Measurements from ENCODE around the gene PBX1. TPM values are rescaled to one million over a fixed set of nuclear protein-coding genes. Genes with fewer than 3 reads are reported as not detected.

PBX1 gene
- total and polyA plus RNA-seq, 2 experiments from 2014 or later = 40.0 to 104 TPM

DNA sequence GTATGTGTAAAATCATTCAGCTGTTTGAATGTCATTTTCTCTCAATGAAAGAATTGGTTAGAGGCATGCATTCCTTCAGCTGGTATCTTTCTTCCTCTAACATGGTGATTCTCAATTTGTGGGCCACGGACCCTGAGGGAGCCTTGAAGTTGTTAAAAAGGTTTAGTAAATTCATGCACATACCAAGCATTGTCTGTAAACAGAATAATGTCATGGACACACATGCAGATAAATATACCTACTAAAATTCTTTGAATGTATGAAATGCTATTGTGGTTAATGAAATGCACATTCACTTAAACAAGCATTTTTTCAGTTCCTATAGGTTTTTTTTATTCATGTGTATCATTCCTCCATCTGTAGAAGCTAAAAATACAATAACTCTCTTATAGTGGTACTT, 65.4 kb downstream of the PBX1 start:
- no peak for DNase-seq (ENCODE audit: low spot score)
- Histone ChIP-seq H3F3A (replicated peaks; ENCODE audit: low read depth) (no peaks in the 10 kb centered on the region), H3K4me1 (ENCODE audit: insufficient read depth) (peaks cover 20% of the 10 kb centered on the region; the same call in 1 of the 2 replicates), H3K27me3 (ENCODE audit: insufficient read depth) (no peaks in the 10 kb centered on the region), H2AFZ (no peak overlapping the region), H4K20me1 (replicated peaks; ENCODE audit: insufficient read depth) (peaks cover 41% of the 10 kb centered on the region; the same call in 1 of the 2 replicates), H3K4me2 (no peak overlapping the region), H3K36me3 (ENCODE audit: insufficient read depth) (no peaks in the 10 kb centered on the region), H3K4me3 (no peak overlapping the region), H3K9me2 (ENCODE audit: insufficient read depth) (no peaks in the 10 kb centered on the region), H3K79me2 (replicated peaks; ENCODE audit: insufficient read depth) (peaks cover 99% of the 10 kb centered on the region), H3K27ac (ENCODE audit: low read depth) (no peak overlapping the region)
- Mint-ChIP-seq H3K4me3 (no peak overlapping the region), H3K9me3 (no peaks in the 10 kb centered on the region), H3K36me3 (ENCODE audit: low read depth) (peaks cover 7% of the 10 kb centered on the region), H3K4me1 (peaks cover 53% of the 10 kb centered on the region), H3K27me3 (ENCODE audit: insufficient read depth, low read depth, poor library complexity) (peaks cover 4% of the 10 kb centered on the region), H3K27ac (no peak overlapping the region)
- no peak for ATAC-seq
- TF ChIP-seq EZH2phosphoT487 (IDR thresholded peaks at IDR 0.05; ENCODE audit: unreplicated experiment) (no peak), JUNB (IDR thresholded peaks at IDR 0.05; ENCODE audit: unreplicated experiment) (no peak), STAT1 (IDR thresholded peaks at IDR 0.05; ENCODE audit: unreplicated experiment) (no peak), CREB1 (CRISPR knock-in tag; IDR thresholded peaks at IDR 0.05; ENCODE audit: low read depth) (no peak), POLR2AphosphoS5 (IDR thresholded peaks at IDR 0.05; ENCODE audit: low read depth) (no peak), ZNF114 (CRISPR knock-in tag; IDR thresholded peaks at IDR 0.05) (no peak), NANOG (IDR thresholded peaks at IDR 0.05; ENCODE audit: borderline replicate concordance) (no peak), EZH2 (IDR thresholded peaks at IDR 0.05; ENCODE audit: low read depth, unreplicated experiment) (no peak), ZNF331 (CRISPR knock-in tag; IDR thresholded peaks at IDR 0.05; ENCODE audit: low read depth) (no peak)
- TF ChIP-seq, protein P1, sequence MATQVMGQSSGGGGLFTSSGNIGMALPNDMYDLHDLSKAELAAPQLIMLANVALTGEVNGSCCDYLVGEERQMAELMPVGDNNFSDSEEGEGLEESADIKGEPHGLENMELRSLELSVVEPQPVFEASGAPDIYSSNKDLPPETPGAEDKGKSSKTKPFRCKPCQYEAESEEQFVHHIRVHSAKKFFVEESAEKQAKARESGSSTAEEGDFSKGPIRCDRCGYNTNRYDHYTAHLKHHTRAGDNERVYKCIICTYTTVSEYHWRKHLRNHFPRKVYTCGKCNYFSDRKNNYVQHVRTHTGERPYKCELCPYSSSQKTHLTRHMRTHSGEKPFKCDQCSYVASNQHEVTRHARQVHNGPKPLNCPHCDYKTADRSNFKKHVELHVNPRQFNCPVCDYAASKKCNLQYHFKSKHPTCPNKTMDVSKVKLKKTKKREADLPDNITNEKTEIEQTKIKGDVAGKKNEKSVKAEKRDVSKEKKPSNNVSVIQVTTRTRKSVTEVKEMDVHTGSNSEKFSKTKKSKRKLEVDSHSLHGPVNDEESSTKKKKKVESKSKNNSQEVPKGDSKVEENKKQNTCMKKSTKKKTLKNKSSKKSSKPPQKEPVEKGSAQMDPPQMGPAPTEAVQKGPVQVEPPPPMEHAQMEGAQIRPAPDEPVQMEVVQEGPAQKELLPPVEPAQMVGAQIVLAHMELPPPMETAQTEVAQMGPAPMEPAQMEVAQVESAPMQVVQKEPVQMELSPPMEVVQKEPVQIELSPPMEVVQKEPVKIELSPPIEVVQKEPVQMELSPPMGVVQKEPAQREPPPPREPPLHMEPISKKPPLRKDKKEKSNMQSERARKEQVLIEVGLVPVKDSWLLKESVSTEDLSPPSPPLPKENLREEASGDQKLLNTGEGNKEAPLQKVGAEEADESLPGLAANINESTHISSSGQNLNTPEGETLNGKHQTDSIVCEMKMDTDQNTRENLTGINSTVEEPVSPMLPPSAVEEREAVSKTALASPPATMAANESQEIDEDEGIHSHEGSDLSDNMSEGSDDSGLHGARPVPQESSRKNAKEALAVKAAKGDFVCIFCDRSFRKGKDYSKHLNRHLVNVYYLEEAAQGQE (IDR thresholded peaks at IDR 0.05; ENCODE audit: unreplicated experiment) = no peak
- TF ChIP-seq, protein P2, sequence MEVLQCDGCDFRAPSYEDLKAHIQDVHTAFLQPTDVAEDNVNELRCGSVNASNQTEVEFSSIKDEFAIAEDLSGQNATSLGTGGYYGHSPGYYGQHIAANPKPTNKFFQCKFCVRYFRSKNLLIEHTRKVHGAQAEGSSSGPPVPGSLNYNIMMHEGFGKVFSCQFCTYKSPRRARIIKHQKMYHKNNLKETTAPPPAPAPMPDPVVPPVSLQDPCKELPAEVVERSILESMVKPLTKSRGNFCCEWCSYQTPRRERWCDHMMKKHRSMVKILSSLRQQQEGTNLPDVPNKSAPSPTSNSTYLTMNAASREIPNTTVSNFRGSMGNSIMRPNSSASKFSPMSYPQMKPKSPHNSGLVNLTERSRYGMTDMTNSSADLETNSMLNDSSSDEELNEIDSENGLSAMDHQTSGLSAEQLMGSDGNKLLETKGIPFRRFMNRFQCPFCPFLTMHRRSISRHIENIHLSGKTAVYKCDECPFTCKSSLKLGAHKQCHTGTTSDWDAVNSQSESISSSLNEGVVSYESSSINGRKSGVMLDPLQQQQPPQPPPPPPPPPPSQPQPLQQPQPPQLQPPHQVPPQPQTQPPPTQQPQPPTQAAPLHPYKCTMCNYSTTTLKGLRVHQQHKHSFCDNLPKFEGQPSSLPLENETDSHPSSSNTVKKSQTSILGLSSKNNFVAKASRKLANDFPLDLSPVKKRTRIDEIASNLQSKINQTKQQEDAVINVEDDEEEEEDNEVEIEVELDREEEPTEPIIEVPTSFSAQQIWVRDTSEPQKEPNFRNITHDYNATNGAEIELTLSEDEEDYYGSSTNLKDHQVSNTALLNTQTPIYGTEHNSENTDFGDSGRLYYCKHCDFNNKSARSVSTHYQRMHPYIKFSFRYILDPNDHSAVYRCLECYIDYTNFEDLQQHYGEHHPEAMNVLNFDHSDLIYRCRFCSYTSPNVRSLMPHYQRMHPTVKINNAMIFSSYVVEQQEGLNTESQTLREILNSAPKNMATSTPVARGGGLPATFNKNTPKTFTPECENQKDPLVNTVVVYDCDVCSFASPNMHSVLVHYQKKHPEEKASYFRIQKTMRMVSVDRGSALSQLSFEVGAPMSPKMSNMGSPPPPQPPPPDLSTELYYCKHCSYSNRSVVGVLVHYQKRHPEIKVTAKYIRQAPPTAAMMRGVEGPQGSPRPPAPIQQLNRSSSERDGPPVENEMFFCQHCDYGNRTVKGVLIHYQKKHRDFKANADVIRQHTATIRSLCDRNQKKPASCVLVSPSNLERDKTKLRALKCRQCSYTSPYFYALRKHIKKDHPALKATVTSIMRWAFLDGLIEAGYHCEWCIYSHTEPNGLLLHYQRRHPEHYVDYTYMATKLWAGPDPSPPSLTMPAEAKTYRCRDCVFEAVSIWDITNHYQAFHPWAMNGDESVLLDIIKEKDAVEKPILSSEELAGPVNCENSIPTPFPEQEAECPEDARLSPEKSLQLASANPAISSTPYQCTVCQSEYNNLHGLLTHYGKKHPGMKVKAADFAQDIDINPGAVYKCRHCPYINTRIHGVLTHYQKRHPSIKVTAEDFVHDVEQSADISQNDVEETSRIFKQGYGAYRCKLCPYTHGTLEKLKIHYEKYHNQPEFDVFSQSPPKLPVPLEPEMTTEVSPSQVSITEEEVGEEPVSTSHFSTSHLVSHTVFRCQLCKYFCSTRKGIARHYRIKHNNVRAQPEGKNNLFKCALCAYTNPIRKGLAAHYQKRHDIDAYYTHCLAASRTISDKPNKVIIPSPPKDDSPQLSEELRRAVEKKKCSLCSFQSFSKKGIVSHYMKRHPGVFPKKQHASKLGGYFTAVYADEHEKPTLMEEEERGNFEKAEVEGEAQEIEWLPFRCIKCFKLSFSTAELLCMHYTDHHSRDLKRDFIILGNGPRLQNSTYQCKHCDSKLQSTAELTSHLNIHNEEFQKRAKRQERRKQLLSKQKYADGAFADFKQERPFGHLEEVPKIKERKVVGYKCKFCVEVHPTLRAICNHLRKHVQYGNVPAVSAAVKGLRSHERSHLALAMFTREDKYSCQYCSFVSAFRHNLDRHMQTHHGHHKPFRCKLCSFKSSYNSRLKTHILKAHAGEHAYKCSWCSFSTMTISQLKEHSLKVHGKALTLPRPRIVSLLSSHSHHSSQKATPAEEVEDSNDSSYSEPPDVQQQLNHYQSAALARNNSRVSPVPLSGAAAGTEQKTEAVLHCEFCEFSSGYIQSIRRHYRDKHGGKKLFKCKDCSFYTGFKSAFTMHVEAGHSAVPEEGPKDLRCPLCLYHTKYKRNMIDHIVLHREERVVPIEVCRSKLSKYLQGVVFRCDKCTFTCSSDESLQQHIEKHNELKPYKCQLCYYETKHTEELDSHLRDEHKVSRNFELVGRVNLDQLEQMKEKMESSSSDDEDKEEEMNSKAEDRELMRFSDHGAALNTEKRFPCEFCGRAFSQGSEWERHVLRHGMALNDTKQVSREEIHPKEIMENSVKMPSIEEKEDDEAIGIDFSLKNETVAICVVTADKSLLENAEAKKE (CRISPR knock-in tag; IDR thresholded peaks at IDR 0.05) = no peak
- TF ChIP-seq, protein P3, sequence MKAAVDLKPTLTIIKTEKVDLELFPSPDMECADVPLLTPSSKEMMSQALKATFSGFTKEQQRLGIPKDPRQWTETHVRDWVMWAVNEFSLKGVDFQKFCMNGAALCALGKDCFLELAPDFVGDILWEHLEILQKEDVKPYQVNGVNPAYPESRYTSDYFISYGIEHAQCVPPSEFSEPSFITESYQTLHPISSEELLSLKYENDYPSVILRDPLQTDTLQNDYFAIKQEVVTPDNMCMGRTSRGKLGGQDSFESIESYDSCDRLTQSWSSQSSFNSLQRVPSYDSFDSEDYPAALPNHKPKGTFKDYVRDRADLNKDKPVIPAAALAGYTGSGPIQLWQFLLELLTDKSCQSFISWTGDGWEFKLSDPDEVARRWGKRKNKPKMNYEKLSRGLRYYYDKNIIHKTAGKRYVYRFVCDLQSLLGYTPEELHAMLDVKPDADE (IDR thresholded peaks at IDR 0.05) = no peak
- TF ChIP-seq, protein P4, sequence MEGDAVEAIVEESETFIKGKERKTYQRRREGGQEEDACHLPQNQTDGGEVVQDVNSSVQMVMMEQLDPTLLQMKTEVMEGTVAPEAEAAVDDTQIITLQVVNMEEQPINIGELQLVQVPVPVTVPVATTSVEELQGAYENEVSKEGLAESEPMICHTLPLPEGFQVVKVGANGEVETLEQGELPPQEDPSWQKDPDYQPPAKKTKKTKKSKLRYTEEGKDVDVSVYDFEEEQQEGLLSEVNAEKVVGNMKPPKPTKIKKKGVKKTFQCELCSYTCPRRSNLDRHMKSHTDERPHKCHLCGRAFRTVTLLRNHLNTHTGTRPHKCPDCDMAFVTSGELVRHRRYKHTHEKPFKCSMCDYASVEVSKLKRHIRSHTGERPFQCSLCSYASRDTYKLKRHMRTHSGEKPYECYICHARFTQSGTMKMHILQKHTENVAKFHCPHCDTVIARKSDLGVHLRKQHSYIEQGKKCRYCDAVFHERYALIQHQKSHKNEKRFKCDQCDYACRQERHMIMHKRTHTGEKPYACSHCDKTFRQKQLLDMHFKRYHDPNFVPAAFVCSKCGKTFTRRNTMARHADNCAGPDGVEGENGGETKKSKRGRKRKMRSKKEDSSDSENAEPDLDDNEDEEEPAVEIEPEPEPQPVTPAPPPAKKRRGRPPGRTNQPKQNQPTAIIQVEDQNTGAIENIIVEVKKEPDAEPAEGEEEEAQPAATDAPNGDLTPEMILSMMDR (conservative IDR thresholded peaks at IDR 0.05; ENCODE audit: low read depth in 2 of 2) = no peak

Data from GM23338 (cell line).